Ecto neural progenitor cell (in vitro differentiated cells): ENCODE data around the gene SDCCAG8.

ENCODE experiments used
- DNase-seq: peaks from one replicate; pipeline ENCODE4 v3.0.0-alpha.2; 2018; ENCODE audit warnings: low spot score

Gene SDCCAG8

DNA sequence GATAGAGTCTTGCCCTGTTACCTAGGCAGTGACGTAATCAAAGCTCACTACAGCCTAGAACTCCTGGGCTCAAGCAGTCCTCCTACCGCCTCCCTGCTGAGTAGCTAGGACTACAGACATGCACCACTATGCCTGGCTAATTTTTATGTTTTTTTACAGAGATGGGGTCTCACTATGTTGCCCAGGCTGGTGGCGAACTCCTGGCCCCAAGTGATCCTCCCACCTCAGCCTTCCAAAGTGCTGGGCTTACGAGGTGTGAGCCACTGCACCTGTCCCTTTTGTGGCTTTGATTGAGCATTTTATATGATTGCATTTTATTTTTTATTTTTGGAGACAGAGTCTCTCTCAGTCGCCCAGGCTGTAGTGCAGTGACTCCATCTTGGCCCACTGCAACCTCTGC, 25.8 kb downstream of the SDCCAG8 start:
- no peak for DNase-seq

- DNase-seq = no peak
These were observed 30.7 kb downstream of the SDCCAG8 start for GRCh38 chr1:243286409-243287122.

- no peak for DNase-seq
These were observed 31.3 kb downstream of the SDCCAG8 start for GRCh38 chr1:243287123-243287460.

DNA sequence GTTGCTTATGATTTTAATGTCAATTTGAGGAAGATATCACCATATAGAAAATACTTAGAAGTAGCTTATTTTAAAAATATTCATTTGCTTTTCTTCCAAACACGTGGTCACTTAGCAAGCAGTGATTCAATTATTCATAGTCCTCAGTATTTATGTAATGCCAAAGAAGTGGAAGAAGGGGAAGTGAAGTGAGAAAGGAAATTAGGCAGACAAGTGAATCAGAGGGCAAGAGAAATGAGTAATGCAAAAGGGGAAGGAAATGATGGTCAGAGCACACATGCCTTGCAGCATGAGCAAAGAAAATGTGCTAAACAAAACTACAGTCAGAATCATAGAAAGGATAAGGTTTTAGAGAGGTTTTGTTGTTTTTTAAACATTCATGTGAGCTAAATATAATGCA, 31.8 kb downstream of the SDCCAG8 start:
- DNase-seq = no peak

DNA sequence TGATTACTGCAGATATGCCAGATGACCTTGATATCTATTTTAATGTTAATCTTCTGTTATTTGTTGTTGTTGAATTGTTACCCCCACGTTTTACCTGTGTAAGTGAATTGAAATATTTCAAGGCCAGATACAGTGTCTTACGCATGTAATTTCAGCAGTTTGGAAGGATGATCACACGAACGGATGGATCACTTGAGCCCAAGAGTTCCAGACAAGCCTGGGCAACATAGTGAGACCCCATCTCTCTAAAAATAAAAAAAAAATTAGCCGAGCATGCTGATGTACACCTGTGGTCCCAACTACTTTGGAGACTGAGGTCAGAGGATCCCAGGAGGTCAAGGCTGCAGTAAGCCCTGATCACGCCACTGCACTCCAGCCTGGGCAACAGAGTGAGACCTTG, 32.2 kb downstream of the SDCCAG8 start:
- no peak for DNase-seq

GRCh38 chr1:243291292-243291691, 35.5 kb downstream of the SDCCAG8 start:
- DNase-seq = no peak

DNA sequence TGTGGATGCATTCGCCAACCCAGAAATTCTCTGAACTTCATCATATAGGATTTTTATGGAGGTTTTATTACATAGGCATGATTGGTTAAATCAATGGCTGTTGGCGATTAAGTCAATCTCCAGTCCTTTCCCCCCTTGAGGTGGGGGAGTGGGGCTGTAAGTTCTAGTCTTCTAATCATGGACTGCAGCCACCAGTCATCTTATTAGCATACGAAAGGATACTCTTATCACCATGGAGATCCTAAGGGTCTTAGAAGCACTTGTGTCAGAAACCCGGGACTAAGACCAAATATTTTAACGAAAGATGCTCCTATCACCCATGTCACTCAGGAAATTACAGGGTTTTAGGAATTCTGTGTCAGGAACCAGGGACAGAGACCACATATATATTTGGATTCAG, 36.3 kb downstream of the SDCCAG8 start:
- DNase-seq = no peak

DNA sequence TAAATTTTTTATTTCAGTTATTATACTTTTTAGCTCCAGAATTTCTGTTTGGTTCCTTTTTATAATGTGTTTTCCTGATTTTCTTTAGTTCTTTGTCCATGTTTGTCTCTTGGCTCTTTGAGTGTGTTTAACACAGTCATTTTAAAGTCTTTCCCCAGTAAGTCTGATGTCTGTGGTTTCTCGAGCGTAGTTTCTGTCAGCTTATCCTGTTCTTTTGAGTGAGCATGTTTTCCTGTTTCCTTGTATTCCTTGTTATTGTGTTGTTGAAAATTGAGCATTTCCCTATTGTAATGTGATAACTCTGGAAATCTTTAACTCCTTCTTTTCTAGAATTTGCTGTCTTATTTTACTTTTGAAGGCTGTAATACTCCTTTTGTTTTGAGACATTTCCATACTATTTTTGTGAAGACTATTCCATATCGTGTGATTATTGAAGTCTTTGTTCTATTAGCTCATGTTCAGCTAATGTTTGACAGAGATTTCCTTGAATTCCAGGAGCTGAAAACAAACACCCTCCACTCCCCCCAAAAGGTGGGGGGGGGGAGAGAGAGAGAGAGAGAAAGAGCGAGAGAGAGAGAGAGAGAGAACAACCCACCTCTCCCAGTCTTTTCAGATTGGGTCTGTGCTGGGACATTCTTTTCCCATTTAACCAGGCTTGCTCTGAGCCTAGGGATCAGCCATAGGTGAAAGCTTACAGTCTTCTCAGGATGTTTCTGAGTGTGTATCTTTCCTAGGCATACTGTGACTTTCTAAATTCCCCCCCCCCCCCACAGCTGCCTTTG, 38.3 kb downstream of the SDCCAG8 start:
- no peak for DNase-seq

- DNase-seq = no peak
These were observed 38.9 kb downstream of the SDCCAG8 start for GRCh38 chr1:243294723-243295121.

DNA sequence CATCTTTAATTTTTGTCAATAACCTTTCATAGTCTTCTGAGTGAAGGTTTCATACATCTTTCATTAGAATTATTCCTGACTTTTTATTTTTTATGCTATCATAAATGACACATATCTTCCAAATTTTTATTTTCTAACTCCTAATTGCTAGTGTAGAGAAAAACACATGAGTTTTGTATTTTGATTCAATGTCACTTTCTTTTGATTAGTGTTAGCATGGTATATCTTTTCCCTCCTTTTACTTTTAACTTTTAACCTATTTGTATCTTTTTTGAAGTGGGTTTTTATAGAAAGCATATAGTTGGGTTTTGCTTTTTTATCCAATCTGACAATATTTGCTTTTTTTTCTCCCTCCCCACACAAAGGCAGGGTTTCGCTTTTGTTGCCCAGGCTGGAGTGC, 43.2 kb downstream of the SDCCAG8 start:
- DNase-seq = no peak

- DNase-seq = no peak
These were observed 45.2 kb downstream of the SDCCAG8 start for GRCh38 chr1:243301059-243301458.

GRCh38 chr1:243311809-243312208, 56.0 kb downstream of the SDCCAG8 start:
- no peak for DNase-seq

- no peak for DNase-seq
These were observed 57.3 kb downstream of the SDCCAG8 start for GRCh38 chr1:243312952-243313634.

DNA sequence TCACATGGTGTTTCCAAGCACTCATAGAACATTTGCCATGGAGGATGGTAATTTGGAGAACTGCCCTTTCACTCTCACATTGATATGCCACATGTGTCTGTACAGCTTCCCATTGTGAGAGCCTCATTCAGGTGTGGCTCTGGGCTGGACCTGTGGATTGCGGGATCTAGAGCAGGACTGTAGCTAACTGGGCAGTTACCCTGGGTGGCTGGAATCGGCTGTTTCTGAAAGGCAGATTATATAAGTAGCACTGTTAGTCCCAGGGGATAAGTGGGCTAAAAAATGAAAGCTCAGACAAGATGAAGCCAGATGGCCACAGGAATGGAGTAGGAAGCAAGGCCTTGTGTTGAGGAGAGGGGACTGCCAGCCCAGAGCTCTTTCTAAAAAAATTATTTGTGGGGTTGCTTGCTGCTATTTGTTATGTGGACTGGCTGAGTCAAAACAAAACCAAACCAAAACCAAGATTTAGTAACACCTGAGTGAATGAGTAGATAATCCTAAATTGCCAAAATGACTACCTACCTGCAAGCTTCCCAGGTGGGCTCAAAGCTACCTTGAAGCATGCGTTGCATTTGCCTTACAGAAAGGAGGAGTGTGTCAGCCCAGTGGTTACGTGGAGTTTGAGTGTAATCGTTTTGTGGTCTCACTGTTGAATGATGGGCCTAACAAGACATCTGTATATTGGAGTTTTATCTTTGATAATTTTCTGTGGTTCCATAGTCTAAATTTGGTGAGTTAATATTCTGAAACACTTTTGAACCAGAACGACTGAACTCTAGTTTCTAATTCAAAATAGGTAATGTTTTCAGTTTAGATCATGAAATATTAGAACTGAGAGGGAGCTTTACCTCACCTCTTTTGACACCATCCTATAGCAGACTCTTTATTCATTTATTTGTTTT, 58.0 kb downstream of the SDCCAG8 start:
- DNase-seq = no peak

- no peak for DNase-seq
These were observed 59.6 kb downstream of the SDCCAG8 start for GRCh38 chr1:243315455-243315854.

DNA sequence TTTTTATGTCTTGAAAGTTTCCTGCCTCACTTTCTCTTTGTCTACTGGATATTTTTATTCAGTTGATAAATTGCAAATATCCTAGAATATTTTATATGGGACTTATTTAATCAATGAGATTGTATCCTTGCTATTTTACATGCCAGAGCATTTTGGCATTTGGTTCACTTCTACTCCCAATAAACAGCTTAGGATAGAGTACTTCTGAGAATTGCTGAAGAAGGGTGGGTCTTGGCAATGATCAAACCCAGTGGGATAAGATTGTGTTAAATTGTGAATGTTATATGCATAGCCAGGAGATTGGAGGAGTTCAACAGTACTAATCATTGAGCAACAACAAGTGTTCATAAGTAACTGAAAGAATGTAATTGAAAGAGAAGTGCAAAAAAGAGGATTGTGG, 60.1 kb downstream of the SDCCAG8 start:
- DNase-seq = no peak

GRCh38 chr1:243316366-243316989, 60.6 kb downstream of the SDCCAG8 start:
- peak; percentile 58 for DNase-seq

DNA sequence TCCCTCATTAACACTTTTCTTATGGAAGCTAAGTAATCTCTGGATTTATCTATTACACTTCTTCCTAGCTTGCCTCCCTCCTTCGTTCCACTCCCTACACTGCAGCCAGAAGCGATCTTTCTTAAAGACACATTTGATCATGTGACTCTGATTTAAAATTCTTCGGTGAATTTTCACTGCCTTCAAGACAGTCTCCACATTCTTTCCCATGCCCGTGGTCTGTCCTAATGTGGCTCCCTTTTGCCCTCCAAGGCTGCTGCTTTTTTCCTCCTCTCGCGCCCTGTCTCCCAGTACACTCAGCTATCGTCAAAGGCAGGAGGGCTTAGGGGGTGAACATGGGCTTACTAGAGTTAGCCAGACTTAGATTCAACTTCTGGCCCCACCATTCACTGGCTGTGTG, 64.4 kb downstream of the SDCCAG8 start:
- DNase-seq = no peak

- DNase-seq = no peak
These were observed 66.5 kb downstream of the SDCCAG8 start for GRCh38 chr1:243322326-243322725.

- no peak for DNase-seq
These were observed 67.7 kb downstream of the SDCCAG8 start for GRCh38 chr1:243323491-243323890.

DNA sequence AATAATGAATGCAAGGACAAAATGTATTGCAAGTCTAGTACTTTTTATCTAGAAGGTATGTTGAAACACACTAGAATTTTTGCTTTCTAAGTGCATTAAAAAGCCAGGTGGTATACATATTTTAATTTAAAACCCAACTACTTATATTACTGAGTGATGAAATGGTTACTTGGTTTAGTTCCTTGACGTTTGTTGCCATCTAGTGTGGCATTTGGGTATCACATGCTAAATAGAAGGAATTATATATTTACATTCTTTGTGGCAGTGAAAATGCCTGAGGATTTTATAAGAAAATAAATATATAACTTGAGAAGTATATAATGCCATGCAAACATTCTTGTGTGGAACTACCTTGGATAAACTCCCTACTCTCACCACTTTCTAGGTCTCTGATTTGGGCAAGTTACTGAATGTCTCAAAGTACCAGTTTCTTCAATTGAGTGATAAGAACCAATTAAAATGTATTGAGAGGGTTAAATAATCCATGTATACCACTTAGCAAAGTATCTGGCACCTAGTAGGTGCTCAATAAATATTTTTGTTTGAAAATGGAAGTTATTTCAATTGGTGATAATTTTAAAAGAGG, 69.6 kb downstream of the SDCCAG8 start:
- no peak for DNase-seq
